Central memory CD8-positive, alpha-beta T cell (primary cell): ENCODE measurements around the gene LRRC38.

ENCODE experiments used
- ATAC-seq: fragments of 150-1000 bp; cut with Tn5 transposase; replicated peaks from 2 replicates; pipeline ENCODE4 v1.10.0; 2022; ENCODE audit warnings: mild to moderate bottlenecking, moderate FRiP score, moderate number of reproducible peaks; ENCODE audit not compliant: poor library complexity, severe bottlenecking; ENCODE audit errors: extremely low read depth
- DNase-seq, 2 donors: peaks; one replicate each; pipeline ENCODE4 v3.0.0; 2021; ENCODE audit warnings: low spot score in 2 of 2
- H3K27ac Mint-ChIP-seq: one replicate; pipeline ENCODE4 v1.8.0; 2022; ENCODE audit warnings: low read depth, mild to moderate bottlenecking, moderate library complexity, mixed read lengths
- H3K27me3 Mint-ChIP-seq: one replicate; pipeline ENCODE4 v1.8.0; 2022; ENCODE audit warnings: mixed read lengths
- H3K36me3 Mint-ChIP-seq: one replicate; pipeline ENCODE4 v1.8.0; 2022; ENCODE audit warnings: mild to moderate bottlenecking, moderate library complexity, mixed read lengths; ENCODE audit not compliant: insufficient read depth
- H3K4me1 Mint-ChIP-seq: one replicate; pipeline ENCODE4 v1.8.0; 2022; ENCODE audit warnings: mixed read lengths
- H3K4me3 Mint-ChIP-seq: one replicate; pipeline ENCODE4 v1.8.0; 2022; ENCODE audit warnings: mild to moderate bottlenecking, moderate library complexity, mixed read lengths
- H3K9me3 Mint-ChIP-seq: one replicate; pipeline ENCODE4 v1.8.0; 2022; ENCODE audit warnings: mixed read lengths

LRRC38 gene

GRCh38 chr1:13487143-13487868 is 26.5 kb downstream of the LRRC38 start:
- DNase-seq (no peak), ATAC-seq (no peak)
- Mint-ChIP-seq H3K9me3 (no peaks in the 10 kb centered on the region), H3K36me3 (no peaks in the 10 kb centered on the region), H3K4me3 (no peak overlapping the region), H3K27me3 (peaks cover 43% of the 10 kb centered on the region), H3K27ac (no peak overlapping the region), H3K4me1 (no peaks in the 10 kb centered on the region)

DNA sequence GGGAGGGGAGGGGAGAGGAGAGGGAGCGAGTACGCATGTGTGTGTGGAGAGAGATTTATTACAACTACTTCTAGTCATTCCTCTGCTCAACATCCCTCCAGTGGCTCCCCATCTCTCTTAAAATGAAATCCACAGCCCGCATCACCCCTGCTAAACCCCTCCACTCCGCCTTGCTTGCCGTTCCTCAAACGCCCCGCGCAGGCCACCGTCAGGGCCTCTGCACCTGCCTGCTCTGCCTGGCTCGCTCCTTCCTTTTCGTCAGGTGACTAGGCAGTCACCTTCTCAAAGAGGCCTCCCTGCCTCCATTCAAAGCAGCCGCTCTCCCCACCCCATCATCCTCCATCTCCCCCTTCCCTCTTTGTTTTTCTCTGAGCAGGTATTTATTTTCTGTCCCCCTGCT is 29.9 kb downstream of the LRRC38 start:
- Mint-ChIP-seq H3K36me3 (no peaks in the 10 kb centered on the region), H3K4me1 (peaks cover 4% of the 10 kb centered on the region), H3K9me3 (no peaks in the 10 kb centered on the region), H3K27me3 (peaks cover 48% of the 10 kb centered on the region), H3K4me3 (no peak overlapping the region), H3K27ac (no peak overlapping the region)
- ATAC-seq (no peak), DNase-seq (no peak)

DNA sequence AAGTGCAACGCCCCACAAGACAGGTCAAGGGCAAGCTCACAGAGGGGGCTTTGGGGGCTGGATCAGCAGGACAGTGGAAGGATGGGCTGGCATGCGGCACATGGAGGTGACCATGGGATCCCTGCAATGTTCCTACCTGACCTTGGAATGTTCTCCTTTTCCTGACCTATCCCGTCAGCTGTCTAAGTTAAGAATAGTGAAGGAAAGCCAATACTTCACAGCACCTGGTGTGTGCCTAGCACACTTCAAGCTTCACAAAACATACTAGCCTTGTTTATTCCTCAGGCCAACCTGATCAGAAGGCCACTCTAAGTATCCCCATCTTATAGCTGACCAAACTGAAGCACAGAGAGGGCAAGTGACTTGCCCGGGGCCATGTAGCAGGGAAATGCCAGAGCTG is 31.2 kb downstream of the LRRC38 start:
- no peak overlapping the region for H3K27ac Mint-ChIP-seq
- no peaks in the 10 kb centered on the region for H3K9me3 Mint-ChIP-seq
- no peak overlapping the region for H3K4me3 Mint-ChIP-seq
- H3K27me3 Mint-ChIP-seq, result peaks cover 45% of the 10 kb centered on the region
- ATAC-seq, result no peak
- peaks cover 4% of the 10 kb centered on the region for H3K4me1 Mint-ChIP-seq
- no peak for DNase-seq
- H3K36me3 Mint-ChIP-seq, result no peaks in the 10 kb centered on the region

- ATAC-seq (no peak), DNase-seq (no peak)
- H3K36me3 Mint-ChIP-seq, result no peaks in the 10 kb centered on the region
- H3K9me3 Mint-ChIP-seq, result no peaks in the 10 kb centered on the region
- H3K4me1 Mint-ChIP-seq, result peaks cover 4% of the 10 kb centered on the region
- peaks cover 39% of the 10 kb centered on the region for H3K27me3 Mint-ChIP-seq
- H3K4me3 Mint-ChIP-seq, result no peak overlapping the region
- no peak overlapping the region for H3K27ac Mint-ChIP-seq
Measured at GRCh38 chr1:13479171-13479856, 34.5 kb downstream of the LRRC38 start.

GRCh38 chr1:13478692-13479091 is 35.1 kb downstream of the LRRC38 start:
- peaks cover 4% of the 10 kb centered on the region for H3K4me1 Mint-ChIP-seq
- peaks cover 37% of the 10 kb centered on the region for H3K27me3 Mint-ChIP-seq
- no peak overlapping the region for H3K4me3 Mint-ChIP-seq
- no peaks in the 10 kb centered on the region for H3K36me3 Mint-ChIP-seq
- no peak overlapping the region for H3K27ac Mint-ChIP-seq
- ATAC-seq (no peak), DNase-seq (no peak)
- H3K9me3 Mint-ChIP-seq, result no peaks in the 10 kb centered on the region

- no peaks in the 10 kb centered on the region for H3K9me3 Mint-ChIP-seq
- H3K36me3 Mint-ChIP-seq, result no peaks in the 10 kb centered on the region
- H3K27ac Mint-ChIP-seq, result no peak overlapping the region
- no peak for ATAC-seq
- no peak for DNase-seq
- H3K27me3 Mint-ChIP-seq, result peaks cover 39% of the 10 kb centered on the region
- no peaks in the 10 kb centered on the region for H3K4me1 Mint-ChIP-seq
- H3K4me3 Mint-ChIP-seq, result no peak overlapping the region
Measured at GRCh38 chr1:13469343-13469742, 44.5 kb downstream of the LRRC38 start.

- Mint-ChIP-seq H3K4me3 (no peak overlapping the region), H3K9me3 (no peaks in the 10 kb centered on the region), H3K27me3 (peaks cover 24% of the 10 kb centered on the region), H3K27ac (no peak overlapping the region), H3K4me1 (no peaks in the 10 kb centered on the region), H3K36me3 (no peaks in the 10 kb centered on the region)
- no peak for DNase-seq
- ATAC-seq, result no peak
Measured at GRCh38 chr1:13465515-13465914, 48.3 kb downstream of the LRRC38 start.

DNA sequence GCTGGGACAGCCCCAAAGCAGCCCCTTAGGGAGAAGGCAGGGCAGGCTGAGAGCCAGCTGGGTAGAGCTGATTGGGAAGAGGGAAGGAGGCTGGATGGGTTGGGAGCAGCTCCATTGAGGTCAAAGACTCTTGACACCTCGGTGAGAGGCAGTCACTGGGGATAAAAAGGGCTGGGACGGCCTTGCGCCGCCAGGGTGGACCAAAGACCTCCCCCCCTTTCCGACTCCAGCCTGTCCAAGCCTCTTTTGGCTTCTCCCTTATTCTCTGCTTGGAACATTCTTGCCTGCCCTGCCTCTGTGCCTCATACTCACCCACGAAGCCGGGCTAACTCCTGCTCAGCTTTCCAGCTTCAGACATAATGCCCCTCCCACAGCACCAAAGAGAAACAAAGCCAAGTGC is 51.1 kb downstream of the LRRC38 start:
- H3K4me1 Mint-ChIP-seq, result no peaks in the 10 kb centered on the region
- DNase-seq, result no peak
- ATAC-seq, result no peak
- H3K4me3 Mint-ChIP-seq, result no peak overlapping the region
- no peaks in the 10 kb centered on the region for H3K36me3 Mint-ChIP-seq
- no peak overlapping the region for H3K27ac Mint-ChIP-seq
- no peaks in the 10 kb centered on the region for H3K9me3 Mint-ChIP-seq
- H3K27me3 Mint-ChIP-seq, result peaks cover 43% of the 10 kb centered on the region

DNA sequence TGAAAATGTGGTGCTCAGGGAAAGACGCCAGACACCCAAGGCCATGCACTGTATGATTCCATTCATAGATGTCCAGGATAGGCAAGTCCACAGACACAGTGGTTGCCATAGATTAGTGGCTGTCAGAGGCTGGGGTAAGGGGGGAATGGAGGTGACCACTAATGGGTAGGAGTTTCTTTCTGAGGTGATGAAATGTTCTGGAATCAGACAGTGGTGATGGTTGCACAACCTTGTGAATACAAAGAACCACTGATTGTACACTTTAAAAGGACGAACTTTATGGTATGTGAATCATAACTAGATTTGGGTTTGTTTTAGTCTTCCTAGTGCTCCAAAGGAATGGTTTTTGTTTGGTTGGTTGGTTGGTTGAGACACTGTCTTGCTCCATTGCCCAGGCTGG is 51.8 kb downstream of the LRRC38 start:
- H3K4me1 Mint-ChIP-seq, result no peaks in the 10 kb centered on the region
- DNase-seq (no peak), ATAC-seq (no peak)
- H3K27ac Mint-ChIP-seq, result no peak overlapping the region
- no peaks in the 10 kb centered on the region for H3K9me3 Mint-ChIP-seq
- peaks cover 42% of the 10 kb centered on the region for H3K27me3 Mint-ChIP-seq
- H3K36me3 Mint-ChIP-seq, result no peaks in the 10 kb centered on the region
- no peak overlapping the region for H3K4me3 Mint-ChIP-seq

GRCh38 chr1:13456904-13457532 is 56.8 kb downstream of the LRRC38 start:
- DNase-seq (no peak), ATAC-seq (no peak)
- no peak overlapping the region for H3K27ac Mint-ChIP-seq
- H3K27me3 Mint-ChIP-seq, result peaks cover 47% of the 10 kb centered on the region
- no peaks in the 10 kb centered on the region for H3K9me3 Mint-ChIP-seq
- H3K36me3 Mint-ChIP-seq, result no peaks in the 10 kb centered on the region
- no peak overlapping the region for H3K4me3 Mint-ChIP-seq
- H3K4me1 Mint-ChIP-seq, result no peaks in the 10 kb centered on the region

GRCh38 chr1:13451399-13451965 is 62.3 kb downstream of the LRRC38 start:
- H3K9me3 Mint-ChIP-seq, result no peaks in the 10 kb centered on the region
- DNase-seq (no peak), ATAC-seq (no peak)
- H3K27ac Mint-ChIP-seq, result no peak overlapping the region
- no peaks in the 10 kb centered on the region for H3K4me1 Mint-ChIP-seq
- H3K27me3 Mint-ChIP-seq, result peaks cover 15% of the 10 kb centered on the region
- H3K4me3 Mint-ChIP-seq, result no peak overlapping the region
- no peaks in the 10 kb centered on the region for H3K36me3 Mint-ChIP-seq

- H3K27ac Mint-ChIP-seq, result no peak overlapping the region
- ATAC-seq, result no peak
- H3K4me3 Mint-ChIP-seq, result no peak overlapping the region
- peaks cover 18% of the 10 kb centered on the region for H3K27me3 Mint-ChIP-seq
- no peaks in the 10 kb centered on the region for H3K4me1 Mint-ChIP-seq
- H3K9me3 Mint-ChIP-seq, result no peaks in the 10 kb centered on the region
- no peak for DNase-seq
- H3K36me3 Mint-ChIP-seq, result no peaks in the 10 kb centered on the region
Measured at GRCh38 chr1:13450204-13450603, 63.6 kb downstream of the LRRC38 start.
